GM21367 (cell line): ENCODE measurements around the gene PYGO2.
"Not testable (repeated sequence)": the region's sequence is repeated elsewhere in the genome, so short reads cannot be mapped to it uniquely, and the experiment has no call there.

ENCODE experiments used
- ATAC-seq: cut with Tn5 transposase; IDR thresholded peaks from one replicate; pipeline ENCODE4 v1.9.1; 2021; ENCODE audit not compliant: unreplicated experiment

Gene PYGO2

GRCh38 chr1:155000411-155000725 lies 38.8 kb upstream of the PYGO2 start:
- no peak for ATAC-seq

- no peak for ATAC-seq
Measured at GRCh38 chr1:154999571-155000410, 38.2 kb upstream of the PYGO2 start.

GRCh38 chr1:154998818-154999570 lies 37.4 kb upstream of the PYGO2 start:
- ATAC-seq, result no peak

GRCh38 chr1:154998201-154998780 lies 36.7 kb upstream of the PYGO2 start:
- no peak for ATAC-seq

GRCh38 chr1:154996966-154997701 lies 35.6 kb upstream of the PYGO2 start:
- ATAC-seq, result no peak

- not testable (repeated sequence) for ATAC-seq
Measured at GRCh38 chr1:154995301-154995983, 33.9 kb upstream of the PYGO2 start.

GRCh38 chr1:154994591-154994990 lies 33.0 kb upstream of the PYGO2 start:
- no peak for ATAC-seq

- ATAC-seq, result no peak
Measured at GRCh38 chr1:154994269-154994587, 32.6 kb upstream of the PYGO2 start.

GRCh38 chr1:154993572-154994268 lies 32.1 kb upstream of the PYGO2 start, which contains the start of gene LENEP:
Gene LENEP, plus strand, starts transcription at chr1:154993586. Its CDS starts 22 bp downstream, at chr1:154993608.
- no peak for ATAC-seq

GRCh38 chr1:154992721-154993571 lies 31.4 kb upstream of the PYGO2 start:
- ATAC-seq, result no peak

- ATAC-seq, result no peak
Measured at GRCh38 chr1:154990276-154990675, 28.7 kb upstream of the PYGO2 start.

- no peak for ATAC-seq
Measured at GRCh38 chr1:154989195-154989860, 27.7 kb upstream of the PYGO2 start.

- ATAC-seq, result no peak
Measured at GRCh38 chr1:154988058-154988954, 26.7 kb upstream of the PYGO2 start.

- no peak for ATAC-seq
Measured at GRCh38 chr1:154987326-154987725, 25.7 kb upstream of the PYGO2 start.

- ATAC-seq, result not testable (repeated sequence)
Measured at GRCh38 chr1:154986736-154987135, 25.2 kb upstream of the PYGO2 start.

- ATAC-seq, result no peak
Measured at GRCh38 chr1:154983776-154984466, 22.3 kb upstream of the PYGO2 start.
